K562 (cell line): ENCODE data around the gene CNTN5. TPM values are rescaled to one million over a fixed set of nuclear protein-coding genes. Genes with fewer than 3 reads are reported as not detected.

ENCODE experiments used
- ATAC-seq: fragments of 200-7000 bp; cut with Tn5 transposase; 3 replicates; pipeline ENCODE4 v1.9.1; 2020; ENCODE audit warnings: moderate library complexity
- BruUV-seq: library from RNA; stranded (reverse); fragments of 400-500 nt; replicated peaks from 2 replicates; lab custom pipeline; 2021; lab: Mats Ljungman, UMichigan
- CTCF ChIA-PET: fragments of 300-600 bp; formaldehyde crosslinking; extraction: SDS; loops from one replicate; lab custom pipeline; 2021; ENCODE audit warnings: low intra/inter-chr PET ratio; lab: Yijun Ruan, JAX
- POLR2A ChIA-PET: fragments of 300-600, 350-650 bp; sonication (Branson Sonifier 250); formaldehyde crosslinking; extraction: SDS; loops from one replicate; lab custom pipeline; 2021; ENCODE audit warnings: antibody characterized with exemption, inconsistent platforms; lab: Yijun Ruan, JAX
- DNase-seq, 4 experiments: peaks; one replicate each; pipeline versions ENCODE4 v3.0.0 to v3.0.0-alpha.2; 2011 to 2018; ENCODE audit warnings: low spot score in 3 of 4, mixed read lengths in 3 of 4; ENCODE audit errors: extremely low read depth in 1 of 4
- FAIRE-seq: peaks from 2 replicates; lab custom pipeline; 2011; peaks lifted over from hg19 to GRCh38; lab: Jason Lieb, UNC
- H2AFZ ChIP-seq: 2 replicates; pipeline ENCODE4 v1.6.0; 2011; ENCODE audit warnings: low read depth, low read length, control low read depth, inconsistent platforms
- H3K27ac ChIP-seq: fragments of 200-600 bp; 3 replicates; pipeline ENCODE4 v1.8.0; 2011; ENCODE audit warnings: low read depth, mild to moderate bottlenecking, control low read depth, inconsistent platforms, low read length, moderate library complexity, mixed read lengths; ENCODE audit errors: extremely low read depth
- H3K27me3 ChIP-seq, 2 experiments: fragments of 300-600 bp in 1 of 2; 2 replicates in 1 of 2; 3 replicates in 1 of 2; pipeline versions ENCODE4 v1.6.0 to v1.8.0; 2011; ENCODE audit warnings: inconsistent platforms in 2 of 2, low read length in 2 of 2, mild to moderate bottlenecking in 1 of 2, mixed read lengths in 1 of 2, moderate library complexity in 1 of 2; ENCODE audit not compliant: control insufficient read depth in 2 of 2, insufficient read depth in 2 of 2
- H3K36me3 ChIP-seq: fragments of 300-600 bp; 3 replicates; pipeline ENCODE4 v1.8.0; 2011; ENCODE audit warnings: mild to moderate bottlenecking, low read length, inconsistent platforms; ENCODE audit not compliant: control insufficient read depth, insufficient read depth
- H3K4me1 ChIP-seq, 2 experiments: fragments of 200-600 bp in 1 of 2; replicated peaks in 1 of 2; 2 replicates in 1 of 2; 3 replicates in 1 of 2; pipeline versions ENCODE4 v1.5.1 to v1.8.0; 2011; ENCODE audit warnings: inconsistent platforms in 2 of 2, low read length in 2 of 2, mild to moderate bottlenecking in 1 of 2, mixed read lengths in 1 of 2, moderate library complexity in 1 of 2; ENCODE audit not compliant: control insufficient read depth in 2 of 2, insufficient read depth in 2 of 2
- H3K4me2 ChIP-seq: 2 replicates; pipeline ENCODE4 v1.6.1; 2011; ENCODE audit warnings: low read length, control low read depth, inconsistent platforms, mixed read lengths; ENCODE audit not compliant: insufficient read depth
- H3K4me3 ChIP-seq: fragments of 200-600 bp; sonication (generic), shearing (Covaris generic); 2 replicates; pipeline ENCODE4 v1.5.1; 2016; ENCODE audit warnings: control low read depth, inconsistent platforms
- H3K79me2 ChIP-seq: fragments of 200-600 bp; 3 replicates; pipeline ENCODE4 v1.8.0; 2011; ENCODE audit warnings: low read length, inconsistent platforms; ENCODE audit not compliant: control insufficient read depth, insufficient read depth
- H3K9ac ChIP-seq, 2 experiments: 2 replicates each; pipeline versions ENCODE4 v1.6.0 to v1.6.1; 2011; ENCODE audit warnings: low read depth in 2 of 2, low read length in 2 of 2, control low read depth in 1 of 2, inconsistent platforms in 1 of 2, mild to moderate bottlenecking in 1 of 2, mixed read lengths in 1 of 2; ENCODE audit not compliant: insufficient read depth in 1 of 2
- H3K9me1 ChIP-seq: one replicate; pipeline ENCODE4 v1.6.0; 2011; ENCODE audit warnings: inconsistent platforms, mild to moderate bottlenecking, low read length, moderate library complexity; ENCODE audit not compliant: control insufficient read depth, insufficient read depth
- H3K9me3 ChIP-seq: replicated peaks from 2 replicates; pipeline ENCODE4 v1.5.1; 2011; ENCODE audit warnings: low read depth, low read length, inconsistent platforms; ENCODE audit not compliant: control insufficient read depth, insufficient read depth
- H4K20me1 ChIP-seq: replicated peaks from 2 replicates; pipeline ENCODE4 v1.6.1; 2011; ENCODE audit warnings: low read length, inconsistent platforms, mixed read lengths; ENCODE audit not compliant: control insufficient read depth, insufficient read depth
- ARNT ChIP-seq, 2 experiments: fragments of 450-650 bp; IDR thresholded peaks; 2 replicates each; pipeline ENCODE4 v1.6.1; 2016; ENCODE audit warnings: mild to moderate bottlenecking in 1 of 2
- MIER1 ChIP-seq: fragments of 450-650 bp; IDR thresholded peaks from 2 replicates; pipeline ENCODE4 v1.6.1; 2016; ENCODE audit warnings: antibody characterized with exemption, mild to moderate bottlenecking, low read depth
- NCOA4 ChIP-seq: fragments of 450-650 bp; IDR thresholded peaks from 2 replicates; pipeline ENCODE4 v1.6.1; 2018; ENCODE audit warnings: mild to moderate bottlenecking; ENCODE audit not compliant: partially characterized antibody
- PHF20 ChIP-seq: fragments of 450-650 bp; IDR thresholded peaks from 2 replicates; pipeline ENCODE4 v1.6.1; 2018; ENCODE audit not compliant: partially characterized antibody
- SLC30A9 ChIP-seq: fragments of 250-450 bp; sonication (Bioruptor Pico); IDR thresholded peaks from 2 replicates; pipeline ENCODE4 v1.8.0; 2022; ENCODE audit warnings: mild to moderate bottlenecking, moderate library complexity
- TCF3 ChIP-seq: sonication (generic); formaldehyde crosslinking; IDR thresholded peaks from 2 replicates; pipeline ENCODE4 v1.4.0; 2020; ENCODE audit warnings: mild to moderate bottlenecking, missing genetic modification reagents
- TSC22D4 ChIP-seq: fragments of 450-650 bp; IDR thresholded peaks from 2 replicates; pipeline ENCODE4 v1.6.1; 2016; ENCODE audit warnings: missing genetic modification characterization, missing biosample characterization, control low read depth
- ZBTB11 ChIP-seq, 3 experiments: fragments of 200-800 bp in 1 of 3; fragments of 250-450 bp in 1 of 3; fragments of 450-650 bp in 1 of 3; sonication (Bioruptor Pico) in 1 of 3; sonication (Bioruptor generic) in 1 of 3; formaldehyde crosslinking in 1 of 3; IDR thresholded peaks; 2 replicates each; pipeline versions ENCODE4 v1.6.1 to v1.8.0; 2016 to 2022; ENCODE audit warnings: mild to moderate bottlenecking in 2 of 3, missing genetic modification characterization in 2 of 3, missing compliant biosample characterization in 1 of 3, moderate library complexity in 1 of 3
- ZNF507 ChIP-seq: conservative IDR thresholded peaks from 2 replicates; pipeline ENCODE4 v1.6.1; 2017; ENCODE audit warnings: missing genetic modification characterization, missing compliant biosample characterization
- WGBS: fragments of 100-300 bp; shearing (Covaris generic); methylation state at CpG from one replicate; pipeline ENCODE4 v1.1.6; 2016; ENCODE audit warnings: low coverage, mixed read lengths; ENCODE audit not compliant: insufficient coverage; ENCODE audit errors: missing lambda C conversion rate; 5-methylcytosine and 5-hydroxymethylcytosine counted together
- in situ Hi-C: fragments of 300-500 bp; cut with MboI; formaldehyde crosslinking; loops from 4 replicates; pipeline ENCODE4 v1.15.0; 2018; ENCODE audit warnings: inconsistent platforms, mixed read lengths
- intact Hi-C: fragments of 100-400 bp; cut with micrococcal nuclease; formaldehyde crosslinking; loops from 2 replicates; pipeline ENCODE4 v1.14.2; 2022
- polyA plus RNA-seq, 8 experiments: library from polyadenylated mRNA; depleted of rRNA in 4 of 8; stranded (reverse) in 5 of 8; unstranded in 3 of 8; fragments of >200 nt; fragmentation: Nextera tagmentation in 2 of 8; fragmentation: Illumina TruSeq in 1 of 8; extraction: Ambion mirVana in 2 of 8; extraction: Trizol in 1 of 8; gene quantifications; 2 replicates each; pipeline versions ENCODE4 v1.2.1 to v1.2.3, GENCODE V29; 2011 to 2014; ENCODE audit warnings: inconsistent platforms in 1 of 8, missing spikeins in 1 of 8
- total RNA-seq, 7 experiments: library from RNA; depleted of rRNA in 6 of 7; stranded (reverse); fragments of >200 nt in 6 of 7; fragmentation: Illumina TruSeq in 2 of 7; extraction: Trizol in 2 of 7; gene quantifications; 2 replicates each; pipeline versions ENCODE4 v1.2.1 to v1.2.3, GENCODE V29; 2011 to 2021; ENCODE audit warnings: low replicate concordance in 1 of 7

The CNTN5 gene
- total and polyA plus RNA-seq, 9 of the 15 experiments (the other 6 are each of a cell fraction or from before 2014, with no cell fraction given): 0.03 TPM; not detected in 8

GRCh38 chr11:100403816-100404215 lies 1383.1 kb downstream of the CNTN5 start:
- Histone ChIP-seq H3K4me2 (no peak overlapping the region), H3K9ac (no peak overlapping the region), H3K36me3 (no peaks in the 10 kb centered on the region), H3K4me1 (no peaks in the 10 kb centered on the region), H4K20me1 (no peaks in the 10 kb centered on the region), H3K9me3 (no peaks in the 10 kb centered on the region), H3K79me2 (no peaks in the 10 kb centered on the region), H3K27me3 (no peaks in the 10 kb centered on the region), H3K4me3 (no peak overlapping the region), H3K9me1 (no peaks in the 10 kb centered on the region), H2AFZ (no peak overlapping the region), H3K27ac (no peak overlapping the region)
- DNase-seq: no peak
- ATAC-seq: no peak
- FAIRE-seq: no peak
- 0% methylated on average over 2 of the region's 2 CpGs for WGBS
- intact Hi-C loops (no loop called here), in situ Hi-C loops (no loop called here)
- POLR2A ChIA-PET: no interaction called here
- BruUV-seq: no TSS peak
- CTCF ChIA-PET: no interaction called here
- TF ChIP-seq PHF20 (no peak), ZNF507 (tag) (no peak), ZBTB11 (CRISPR knock-in tag; IDR thresholded peaks at IDR 0.05) (no peak), SLC30A9 (CRISPR knock-in tag) (no peak), NCOA4 (no peak), ARNT (IDR thresholded peaks at IDR 0.05) (no peak), TSC22D4 (tag) (no peak), TCF3 (CRISPR knock-in tag) (no peak), MIER1 (no peak)
